H54 (cell line): ENCODE results near the gene LRATD1.

ENCODE experiments used
- DNase-seq: peaks from one replicate; pipeline ENCODE4 v3.0.0; 2011; ENCODE audit warnings: low spot score, mixed read lengths; ENCODE audit not compliant: insufficient read length
- FAIRE-seq: peaks from 3 replicates; lab custom pipeline; 2011; peaks lifted over from hg19 to GRCh38; lab: Jason Lieb, UNC
- POLR2A ChIP-seq: IDR thresholded peaks from 2 replicates; pipeline ENCODE4 v1.6.1; 2011; ENCODE audit warnings: low read depth, mild to moderate bottlenecking, low read length

Gene LRATD1, protein sequence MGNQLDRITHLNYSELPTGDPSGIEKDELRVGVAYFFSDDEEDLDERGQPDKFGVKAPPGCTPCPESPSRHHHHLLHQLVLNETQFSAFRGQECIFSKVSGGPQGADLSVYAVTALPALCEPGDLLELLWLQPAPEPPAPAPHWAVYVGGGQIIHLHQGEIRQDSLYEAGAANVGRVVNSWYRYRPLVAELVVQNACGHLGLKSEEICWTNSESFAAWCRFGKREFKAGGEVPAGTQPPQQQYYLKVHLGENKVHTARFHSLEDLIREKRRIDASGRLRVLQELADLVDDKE

GRCh38 chr2:14632133-14632936, at the start of gene LRATD1:
Gene LRATD1, plus strand, starts transcription at chr2:14632717. Its CDS starts 1,263 bp downstream, at chr2:14633980.
- no peak for TF ChIP-seq POLR2A
- no peak for DNase-seq
- no peak for FAIRE-seq

GRCh38 chr2:14583059-14583458, 49.5 kb upstream of the LRATD1 start:
- no peak for TF ChIP-seq POLR2A
- FAIRE-seq, result no peak

GRCh38 chr2:14583802-14584201, 48.7 kb upstream of the LRATD1 start:
- TF ChIP-seq POLR2A, result no peak
- DNase-seq (no peak), FAIRE-seq (no peak)

More at GRCh38 chr2:14583059-14583458, 49.5 kb upstream of the LRATD1 start:
- DNase-seq, result no peak

- peak; percentile 75 for FAIRE-seq
- no peak for TF ChIP-seq POLR2A
- DNase-seq, result peak; percentile 18
These were observed 45.4 kb upstream of the LRATD1 start for GRCh38 chr2:14587119-14587518.

GRCh38 chr2:14601156-14601770, 31.3 kb upstream of the LRATD1 start:
- no peak for TF ChIP-seq POLR2A
- no peak for DNase-seq
- no peak for FAIRE-seq

GRCh38 chr2:14602309-14602708, 30.2 kb upstream of the LRATD1 start:
- FAIRE-seq, result no peak
- TF ChIP-seq POLR2A, result no peak
- DNase-seq, result no peak

- TF ChIP-seq POLR2A, result no peak
- DNase-seq (no peak), FAIRE-seq (no peak)
These were observed 28.8 kb upstream of the LRATD1 start for GRCh38 chr2:14603676-14604075.

- DNase-seq (no peak), FAIRE-seq (no peak)
- no peak for TF ChIP-seq POLR2A
These were observed 24.3 kb upstream of the LRATD1 start for GRCh38 chr2:14608245-14608644.

GRCh38 chr2:14614017-14614416, 18.5 kb upstream of the LRATD1 start:
- FAIRE-seq, result no peak
- no peak for TF ChIP-seq POLR2A
- no peak for DNase-seq

DNA sequence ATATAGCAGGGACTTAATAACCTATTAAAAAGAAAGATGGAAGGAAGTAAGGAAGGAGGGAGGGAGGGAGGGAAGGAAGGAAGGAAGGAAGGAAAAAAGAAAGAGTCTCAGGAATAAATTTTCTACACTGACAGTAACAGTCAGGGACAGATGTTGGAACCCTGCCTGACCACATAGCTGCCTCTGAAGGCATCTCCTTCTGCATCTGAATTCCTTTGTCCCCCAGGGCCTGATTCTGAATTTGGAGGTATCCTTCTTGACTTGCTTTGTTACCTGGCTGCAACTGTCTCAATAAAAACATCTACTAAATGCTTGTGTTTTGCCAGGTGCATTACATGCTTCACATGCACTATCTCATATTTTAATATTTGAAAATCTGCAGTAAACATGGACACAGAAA, 17.4 kb upstream of the LRATD1 start:
- FAIRE-seq (no peak), DNase-seq (no peak)
- TF ChIP-seq POLR2A, result no peak

DNA sequence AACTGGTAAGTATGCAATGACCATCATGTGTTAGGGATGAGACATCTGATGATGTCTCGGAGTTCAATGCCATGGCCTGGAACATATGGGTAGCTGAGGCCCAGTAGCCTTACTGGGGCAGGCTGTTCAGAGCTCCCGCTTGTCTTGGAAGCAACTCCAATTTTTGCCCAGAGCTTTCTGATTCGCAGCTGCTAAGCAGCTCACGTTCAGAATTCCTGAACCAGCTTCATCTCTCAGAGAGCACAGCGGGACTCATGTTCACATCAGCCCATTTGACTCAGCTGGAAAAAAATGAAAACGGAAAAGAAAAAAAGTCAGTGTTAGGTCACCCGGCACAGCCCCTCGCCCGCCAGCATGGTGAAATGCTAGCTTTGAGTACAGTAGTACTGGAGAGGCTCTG, 16.8 kb upstream of the LRATD1 start:
- DNase-seq, result no peak
- no peak for TF ChIP-seq POLR2A
- no peak for FAIRE-seq

DNA sequence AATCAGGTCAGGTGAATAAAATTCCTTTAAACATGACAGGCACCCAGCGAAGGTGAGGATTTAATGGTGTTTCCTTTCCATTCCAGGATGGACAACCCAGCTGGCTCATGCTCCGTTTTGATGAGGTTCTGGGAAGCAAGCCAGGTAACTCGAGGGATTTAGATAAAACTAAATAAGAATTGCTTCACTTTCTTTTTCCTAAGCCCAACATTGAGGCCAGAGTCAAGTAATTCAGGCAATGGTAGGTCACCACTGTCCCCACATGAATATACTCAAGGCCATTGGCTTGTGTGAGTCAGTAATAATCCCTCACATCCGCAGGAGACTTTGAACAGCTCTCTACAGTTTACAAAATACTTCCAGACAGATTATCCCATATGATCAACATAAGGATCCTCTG, 16.2 kb upstream of the LRATD1 start:
- no peak for TF ChIP-seq POLR2A
- DNase-seq (no peak), FAIRE-seq (no peak)

DNA sequence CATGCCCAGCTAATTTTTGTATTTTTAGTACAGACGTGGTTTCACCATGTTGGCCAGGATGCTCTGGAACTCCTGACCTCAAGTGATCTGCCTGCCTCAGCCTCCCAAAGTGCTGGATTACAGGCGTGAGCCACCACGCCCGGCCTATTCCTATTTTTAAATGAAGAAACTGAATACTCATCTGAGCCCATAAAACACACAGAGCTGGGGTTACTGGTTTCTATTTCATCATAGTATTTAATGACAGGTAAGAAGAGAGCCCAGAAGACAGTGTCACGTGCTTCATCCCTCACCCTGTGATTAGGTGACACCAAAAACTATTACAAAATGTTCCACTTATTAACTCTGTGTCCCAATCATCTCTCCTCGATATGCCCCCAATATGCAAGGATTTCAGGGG, 15.6 kb upstream of the LRATD1 start:
- TF ChIP-seq POLR2A, result no peak
- no peak for DNase-seq

GRCh38 chr2:14619441-14619840, 13.1 kb upstream of the LRATD1 start:
- TF ChIP-seq POLR2A, result no peak
- no peak for DNase-seq
- no peak for FAIRE-seq

More for the DNA sequence above, 15.6 kb upstream of the LRATD1 start:
- no peak for FAIRE-seq

- no peak for DNase-seq
- FAIRE-seq, result no peak
- no peak for TF ChIP-seq POLR2A
These were observed 11.4 kb upstream of the LRATD1 start for GRCh38 chr2:14621114-14621513.
